ENCODE data around the gene ANKRD33. TPM values are rescaled to one million over a fixed set of nuclear protein-coding genes. Genes with fewer than 3 reads are reported as not detected.
A peak's percentile ranks its signal among the peaks of the same experiment; 100 is the strongest.
"Not testable (repeated sequence)": the region's sequence is repeated elsewhere in the genome, so short reads cannot be mapped to it uniquely, and the experiment has no call there.

The ANKRD33 gene
- total RNA-seq, 1 experiment from 2014 or later = 0.81 TPM

GRCh38 chr12:51884676-51885229 lies 3.1 kb upstream of the ANKRD33 start:
- WGBS (ENCODE audit: extremely low coverage, insufficient read length, low lambda C conversion rate) = no CpG with 5 or more reads among the region's 11 CpGs
- no peak overlapping the region for H2BK20ac ChIP-seq (ENCODE audit: low read depth, low read length, poor library complexity, severe bottlenecking)
- peak; percentile 52 for DNase-seq
- H3K56ac ChIP-seq (ENCODE audit: insufficient read length, low read depth, low read length) = no peak overlapping the region
- H2AFZ ChIP-seq (ENCODE audit: low read length) = no peak overlapping the region
- H4K20me1 ChIP-seq (ENCODE audit: control insufficient read depth, insufficient read depth, insufficient read length) = no peaks in the 10 kb centered on the region
- TF ChIP-seq, protein P1, sequence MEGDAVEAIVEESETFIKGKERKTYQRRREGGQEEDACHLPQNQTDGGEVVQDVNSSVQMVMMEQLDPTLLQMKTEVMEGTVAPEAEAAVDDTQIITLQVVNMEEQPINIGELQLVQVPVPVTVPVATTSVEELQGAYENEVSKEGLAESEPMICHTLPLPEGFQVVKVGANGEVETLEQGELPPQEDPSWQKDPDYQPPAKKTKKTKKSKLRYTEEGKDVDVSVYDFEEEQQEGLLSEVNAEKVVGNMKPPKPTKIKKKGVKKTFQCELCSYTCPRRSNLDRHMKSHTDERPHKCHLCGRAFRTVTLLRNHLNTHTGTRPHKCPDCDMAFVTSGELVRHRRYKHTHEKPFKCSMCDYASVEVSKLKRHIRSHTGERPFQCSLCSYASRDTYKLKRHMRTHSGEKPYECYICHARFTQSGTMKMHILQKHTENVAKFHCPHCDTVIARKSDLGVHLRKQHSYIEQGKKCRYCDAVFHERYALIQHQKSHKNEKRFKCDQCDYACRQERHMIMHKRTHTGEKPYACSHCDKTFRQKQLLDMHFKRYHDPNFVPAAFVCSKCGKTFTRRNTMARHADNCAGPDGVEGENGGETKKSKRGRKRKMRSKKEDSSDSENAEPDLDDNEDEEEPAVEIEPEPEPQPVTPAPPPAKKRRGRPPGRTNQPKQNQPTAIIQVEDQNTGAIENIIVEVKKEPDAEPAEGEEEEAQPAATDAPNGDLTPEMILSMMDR (conservative IDR thresholded peaks at IDR 0.05) = no peak
- no peak overlapping the region for H2AK5ac ChIP-seq (ENCODE audit: insufficient read length, low read length)
- no peak overlapping the region for H3T11ph ChIP-seq (ENCODE audit: low read length)
- H2BK12ac ChIP-seq (ENCODE audit: insufficient read length, low read depth, low read length) = no peak overlapping the region
- H3K4ac ChIP-seq (ENCODE audit: low read depth, low read length) = no peak overlapping the region
- no peaks in the 10 kb centered on the region for H3K79me1 ChIP-seq (ENCODE audit: insufficient read depth, low read depth, low read length, poor library complexity, severe bottlenecking)
- no peaks in the 10 kb centered on the region for H3K27me3 ChIP-seq (ENCODE audit: insufficient read depth, low read length)
- H3K27ac ChIP-seq (ENCODE audit: insufficient read length, low read depth, low read length) = no peak overlapping the region
- H3K79me2 ChIP-seq (ENCODE audit: insufficient read depth, low read length) = no peaks in the 10 kb centered on the region
- H3K9me3 ChIP-seq (ENCODE audit: control insufficient read depth, low read depth, low read length) = no peaks in the 10 kb centered on the region
- H3K4me2 ChIP-seq (ENCODE audit: insufficient read depth, insufficient read length, low read length) = no peak overlapping the region
- no peak overlapping the region for H2BK5ac ChIP-seq (ENCODE audit: insufficient read length, low read length)
- H3K23me2 ChIP-seq (ENCODE audit: insufficient read length, low read depth, low read length, poor library complexity, severe bottlenecking) = no peaks in the 10 kb centered on the region
- no peak overlapping the region for H4K8ac ChIP-seq (replicated peaks; ENCODE audit: insufficient read length, low read depth, low read length)
- H3K23ac ChIP-seq (ENCODE audit: insufficient read length, low read depth, low read length) = no peak overlapping the region
- no peak overlapping the region for H3K4me3 Mint-ChIP-seq
- H2BK120ac ChIP-seq (ENCODE audit: low read depth, low read length, poor library complexity, severe bottlenecking) = no peak overlapping the region
- no peaks in the 10 kb centered on the region; a peak in 2 of 7 replicates for H3K36me3 Mint-ChIP-seq (ENCODE audit: insufficient read depth in 1 of 3, low read depth in 3 of 3)
- H4K5ac ChIP-seq (ENCODE audit: insufficient read length, low read depth, low read length) = no peak overlapping the region
- no peak overlapping the region for H2BK15ac ChIP-seq (ENCODE audit: low read depth, low read length)
- H4K91ac ChIP-seq (ENCODE audit: insufficient read length, low read depth, low read length) = no peak overlapping the region
- no peak overlapping the region for H3K18ac ChIP-seq (ENCODE audit: insufficient read length, low read depth, low read length)
- no peak overlapping the region for H3K9ac ChIP-seq (ENCODE audit: extremely low read depth, insufficient read length, low read length)
- no peaks in the 10 kb centered on the region for H3K9me3 Mint-ChIP-seq
- no peak overlapping the region for H3K14ac ChIP-seq (ENCODE audit: insufficient read depth, low read length)
- H3K27ac Mint-ChIP-seq = peak overlapping the region in 1 of 3 experiments; percentile 5; a peak in 1 of 7 replicates
- H3K27me3 Mint-ChIP-seq (ENCODE audit: low read depth) = peaks cover 21% of the 10 kb centered on the region
- peaks cover 17 to 24% of the 10 kb centered on the region in 2 experiments for H3K4me1 Mint-ChIP-seq
- peaks cover 2% of the 10 kb centered on the region for H3K4me1 ChIP-seq (ENCODE audit: insufficient read depth, low read length)

GRCh38 chr12:51885294-51886020 lies 2.4 kb upstream of the ANKRD33 start:
- H3K4ac ChIP-seq (ENCODE audit: low read depth, low read length); H2BK12ac ChIP-seq (ENCODE audit: insufficient read length, low read depth, low read length); H3K23me2 ChIP-seq (ENCODE audit: insufficient read length, low read depth, low read length, poor library complexity, severe bottlenecking); H2BK15ac ChIP-seq (ENCODE audit: low read depth, low read length); H2BK120ac ChIP-seq (ENCODE audit: low read depth, low read length, poor library complexity, severe bottlenecking); H4K8ac ChIP-seq (replicated peaks; ENCODE audit: insufficient read length, low read depth, low read length); H4K5ac ChIP-seq (ENCODE audit: insufficient read length, low read depth, low read length); H3K36me3 Mint-ChIP-seq (ENCODE audit: insufficient read depth in 1 of 3, low read depth in 3 of 3); H3K27me3 ChIP-seq (ENCODE audit: insufficient read depth, low read length); H3K27ac Mint-ChIP-seq; H3K4me2 ChIP-seq (ENCODE audit: insufficient read depth, insufficient read length, low read length); H4K91ac ChIP-seq (ENCODE audit: insufficient read length, low read depth, low read length); H3K9me3 ChIP-seq (ENCODE audit: control insufficient read depth, low read depth, low read length); H3K4me1 ChIP-seq (ENCODE audit: insufficient read depth, low read length); H2BK5ac ChIP-seq (ENCODE audit: insufficient read length, low read length); H3K9me3 Mint-ChIP-seq; H4K20me1 ChIP-seq (ENCODE audit: control insufficient read depth, insufficient read depth, insufficient read length); H3K23ac ChIP-seq (ENCODE audit: insufficient read length, low read depth, low read length); H3K79me2 ChIP-seq (ENCODE audit: insufficient read depth, low read length); H2AK5ac ChIP-seq (ENCODE audit: insufficient read length, low read length); H3K9ac ChIP-seq (ENCODE audit: extremely low read depth, insufficient read length, low read length); H3K79me1 ChIP-seq (ENCODE audit: insufficient read depth, low read depth, low read length, poor library complexity, severe bottlenecking); H3K56ac ChIP-seq (ENCODE audit: insufficient read length, low read depth, low read length); H2BK20ac ChIP-seq (ENCODE audit: low read depth, low read length, poor library complexity, severe bottlenecking); H3K4me3 Mint-ChIP-seq; DNase-seq; H3K18ac ChIP-seq (ENCODE audit: insufficient read length, low read depth, low read length); H3K27ac ChIP-seq (ENCODE audit: insufficient read length, low read depth, low read length); H3T11ph ChIP-seq (ENCODE audit: low read length); H3K14ac ChIP-seq (ENCODE audit: insufficient read depth, low read length); H2AFZ ChIP-seq (ENCODE audit: low read length): not testable (repeated sequence)
- no CpG with 5 or more reads among the region's 10 CpGs for WGBS (ENCODE audit: extremely low coverage, insufficient read length, low lambda C conversion rate)
- Mint-ChIP-seq H3K4me1 (peaks cover 19 to 30% of the 10 kb centered on the region in 2 experiments), H3K27me3 (ENCODE audit: low read depth) (peaks cover 21% of the 10 kb centered on the region)

Data from H9 (cell line).